Measurements from ENCODE around the gene PSEN2. TPM values are rescaled to one million over a fixed set of nuclear protein-coding genes. Genes with fewer than 3 reads are reported as not detected.
"Not testable (repeated sequence)": the region's sequence is repeated elsewhere in the genome, so short reads cannot be mapped to it uniquely, and the experiment has no call there.

Gene PSEN2
- total RNA-seq, 2 experiments from 2014 or later, result 2.5 to 6.2 TPM

DNA sequence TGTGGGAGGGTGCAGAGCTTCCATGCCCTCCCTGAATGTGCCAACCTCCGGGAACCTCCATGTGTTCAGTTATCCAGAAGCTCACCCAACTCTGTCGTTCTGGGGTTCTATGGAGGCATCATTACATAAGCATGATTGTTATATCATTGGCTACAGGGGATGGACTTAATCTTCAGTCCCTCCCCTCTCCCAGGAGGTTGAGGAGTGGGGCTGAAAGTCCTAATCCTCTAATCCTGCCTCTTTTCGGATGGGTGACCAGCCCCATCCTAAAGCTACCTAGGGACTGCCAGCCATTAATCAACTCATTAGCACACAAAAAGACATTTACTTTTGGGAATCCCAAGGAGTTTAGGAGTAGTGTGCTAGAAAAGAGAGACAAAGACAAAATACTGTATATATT lies 32.0 kb upstream of the PSEN2 start:
- POLR2A ChIA-PET, result no interaction called here
- Mint-ChIP-seq H3K9me3 (peaks cover 7% of the 10 kb centered on the region), H3K27ac (no peak overlapping the region), H3K27me3 (no peaks in the 10 kb centered on the region), H3K4me1 (ENCODE audit: low read depth) (no peaks in the 10 kb centered on the region), H3K36me3 (ENCODE audit: low read depth) (no peaks in the 10 kb centered on the region), H3K4me3 (no peak overlapping the region)
- DNase-seq (no peak), ATAC-seq (no peak)
- TF ChIP-seq, protein P1, sequence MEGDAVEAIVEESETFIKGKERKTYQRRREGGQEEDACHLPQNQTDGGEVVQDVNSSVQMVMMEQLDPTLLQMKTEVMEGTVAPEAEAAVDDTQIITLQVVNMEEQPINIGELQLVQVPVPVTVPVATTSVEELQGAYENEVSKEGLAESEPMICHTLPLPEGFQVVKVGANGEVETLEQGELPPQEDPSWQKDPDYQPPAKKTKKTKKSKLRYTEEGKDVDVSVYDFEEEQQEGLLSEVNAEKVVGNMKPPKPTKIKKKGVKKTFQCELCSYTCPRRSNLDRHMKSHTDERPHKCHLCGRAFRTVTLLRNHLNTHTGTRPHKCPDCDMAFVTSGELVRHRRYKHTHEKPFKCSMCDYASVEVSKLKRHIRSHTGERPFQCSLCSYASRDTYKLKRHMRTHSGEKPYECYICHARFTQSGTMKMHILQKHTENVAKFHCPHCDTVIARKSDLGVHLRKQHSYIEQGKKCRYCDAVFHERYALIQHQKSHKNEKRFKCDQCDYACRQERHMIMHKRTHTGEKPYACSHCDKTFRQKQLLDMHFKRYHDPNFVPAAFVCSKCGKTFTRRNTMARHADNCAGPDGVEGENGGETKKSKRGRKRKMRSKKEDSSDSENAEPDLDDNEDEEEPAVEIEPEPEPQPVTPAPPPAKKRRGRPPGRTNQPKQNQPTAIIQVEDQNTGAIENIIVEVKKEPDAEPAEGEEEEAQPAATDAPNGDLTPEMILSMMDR (IDR thresholded peaks at IDR 0.05), result no peak
- intact Hi-C loops (cut with micrococcal nuclease), result no loop called here
- CTCF ChIA-PET, result interaction anchor here (0.9 kb wide), 1 partner anchor 10 kb away, joined by 3 read pairs; no protein-coding TSS in a partner anchor

DNA sequence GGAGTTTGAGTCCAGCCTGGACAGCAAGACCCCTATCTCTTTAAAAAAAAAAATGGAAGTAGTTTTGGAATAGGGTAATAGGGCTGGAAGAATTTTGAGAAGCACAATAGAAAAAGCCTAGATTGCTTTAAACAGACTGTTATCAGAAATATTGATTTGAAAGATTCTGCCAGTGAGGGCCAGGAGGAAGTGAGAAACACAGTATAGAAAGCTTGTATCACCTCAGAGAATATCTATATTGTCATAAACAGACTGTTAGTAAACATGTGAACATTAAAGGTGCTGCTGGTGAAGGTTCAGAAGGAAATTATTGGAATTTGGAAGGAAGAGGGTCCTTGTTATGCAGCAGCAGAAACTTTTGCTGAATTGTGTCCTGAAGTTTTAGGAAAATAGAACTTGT lies 24.8 kb upstream of the PSEN2 start:
- no peaks in the 10 kb centered on the region for H3K9me3 Mint-ChIP-seq
- intact Hi-C loops (cut with micrococcal nuclease), result no loop called here
- no peaks in the 10 kb centered on the region for H3K36me3 Mint-ChIP-seq (ENCODE audit: low read depth)
- POLR2A ChIA-PET, result no interaction called here
- no peak overlapping the region for H3K4me3 Mint-ChIP-seq
- no peak overlapping the region for H3K27ac Mint-ChIP-seq
- ATAC-seq (no peak), DNase-seq (no peak)
- H3K27me3 Mint-ChIP-seq, result no peaks in the 10 kb centered on the region
- CTCF ChIA-PET, result no interaction called here
- peaks cover 4% of the 10 kb centered on the region for H3K4me1 Mint-ChIP-seq (ENCODE audit: low read depth)
- TF ChIP-seq, protein P1 (IDR thresholded peaks at IDR 0.05), result no peak

DNA sequence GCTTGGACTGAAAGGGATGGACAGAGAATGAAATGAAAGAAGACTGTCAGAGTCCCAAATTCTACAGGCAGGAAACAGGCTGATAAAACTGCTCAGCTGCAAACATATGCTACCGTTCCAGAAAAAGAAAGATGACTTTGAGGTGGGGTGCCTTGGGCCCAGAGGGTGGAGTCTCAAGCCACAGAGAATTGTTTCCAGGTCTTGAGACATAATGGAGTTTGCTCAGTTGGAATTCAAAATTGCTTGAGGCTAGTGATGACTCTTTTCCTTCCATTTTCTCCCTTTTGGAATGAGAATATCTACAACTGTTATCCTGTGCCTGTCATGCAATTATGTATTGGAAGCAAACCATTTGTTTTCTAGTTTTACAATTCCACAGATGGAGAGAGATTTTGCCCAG lies 23.6 kb upstream of the PSEN2 start:
- intact Hi-C loops (cut with micrococcal nuclease), result no loop called here
- H3K4me1 Mint-ChIP-seq (ENCODE audit: low read depth), result peaks cover 4% of the 10 kb centered on the region
- H3K4me3 Mint-ChIP-seq, result no peak overlapping the region
- CTCF ChIA-PET, result no interaction called here
- ATAC-seq (no peak), DNase-seq (no peak)
- POLR2A ChIA-PET, result interaction anchor here (1.1 kb wide), 1 partner anchor 159 kb away, joined by 3 read pairs; no protein-coding TSS in a partner anchor
- no peaks in the 10 kb centered on the region for H3K27me3 Mint-ChIP-seq
- H3K9me3 Mint-ChIP-seq, result no peaks in the 10 kb centered on the region
- TF ChIP-seq, protein P1 (IDR thresholded peaks at IDR 0.05), result no peak
- no peak overlapping the region for H3K27ac Mint-ChIP-seq
- no peaks in the 10 kb centered on the region for H3K36me3 Mint-ChIP-seq (ENCODE audit: low read depth)

DNA sequence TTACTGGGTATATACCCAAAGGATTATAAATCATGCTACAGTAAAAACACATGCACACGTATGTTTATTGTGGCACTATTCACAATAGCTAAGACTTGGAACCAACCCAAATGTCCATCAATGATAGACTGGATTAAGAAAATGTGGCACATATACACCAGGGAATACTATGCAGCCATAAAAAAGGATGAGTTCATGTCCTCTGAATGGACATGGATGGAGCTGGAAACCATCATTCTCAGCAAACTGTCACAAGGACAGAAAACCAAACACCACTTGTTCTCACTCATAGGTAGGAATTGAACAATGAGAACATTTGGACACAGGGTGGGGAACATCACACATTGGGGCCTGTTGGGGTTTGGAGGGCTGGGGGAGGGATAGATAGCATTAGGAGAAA lies 15.9 kb upstream of the PSEN2 start:
- CTCF ChIA-PET; intact Hi-C loops (cut with micrococcal nuclease); H3K36me3 Mint-ChIP-seq (ENCODE audit: low read depth); ATAC-seq; POLR2A ChIA-PET; H3K27ac Mint-ChIP-seq; H3K27me3 Mint-ChIP-seq; DNase-seq; H3K4me3 Mint-ChIP-seq; H3K4me1 Mint-ChIP-seq (ENCODE audit: low read depth); H3K9me3 Mint-ChIP-seq: not testable (repeated sequence)

DNA sequence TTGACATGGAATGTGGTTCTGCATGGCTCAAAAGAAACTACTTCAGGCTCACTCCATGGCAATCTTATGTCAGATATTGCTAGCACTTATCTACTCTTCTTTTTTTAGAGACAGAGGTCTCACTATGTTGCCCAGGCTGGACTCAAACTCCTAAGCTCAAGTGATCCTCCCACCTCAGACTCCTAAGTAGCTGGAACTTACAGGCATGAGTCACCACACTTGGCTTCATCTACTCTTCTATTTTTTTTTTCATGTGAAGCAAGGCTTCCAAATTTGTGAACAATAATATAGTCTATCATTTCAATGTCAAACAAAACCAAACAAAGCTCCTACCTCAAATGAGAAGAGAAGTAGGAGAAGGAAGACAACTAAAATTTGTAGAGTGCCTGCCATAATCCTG lies 7.5 kb upstream of the PSEN2 start:
- Mint-ChIP-seq H3K36me3 (ENCODE audit: low read depth) (no peaks in the 10 kb centered on the region), H3K27ac (no peak overlapping the region), H3K27me3 (peaks cover 7% of the 10 kb centered on the region), H3K4me3 (no peak overlapping the region), H3K4me1 (ENCODE audit: low read depth) (peaks cover 11% of the 10 kb centered on the region), H3K9me3 (no peaks in the 10 kb centered on the region)
- CTCF ChIA-PET, result no interaction called here
- intact Hi-C loops (cut with micrococcal nuclease), result no loop called here
- DNase-seq (no peak), ATAC-seq (no peak)
- POLR2A ChIA-PET, result no interaction called here
- TF ChIP-seq, protein P1 (IDR thresholded peaks at IDR 0.05), result no peak

DNA sequence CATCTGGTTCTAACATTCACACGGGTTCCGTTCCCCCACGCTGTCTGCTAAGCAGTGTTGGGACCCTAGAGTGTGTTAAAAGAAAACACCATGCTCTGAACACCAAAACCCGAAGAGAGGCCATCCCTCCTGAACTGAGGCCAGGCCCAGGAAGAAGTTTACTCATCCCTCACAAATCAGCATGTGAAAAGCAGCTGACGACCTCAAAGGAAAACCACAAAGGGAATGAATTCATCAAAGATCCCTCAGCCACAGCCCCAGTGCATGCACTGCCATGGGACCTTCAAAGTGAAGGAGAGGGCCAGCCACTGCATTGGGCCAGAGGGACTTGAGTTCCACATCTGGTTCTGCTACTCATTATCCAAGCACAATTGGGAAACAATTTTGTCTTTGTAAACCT lies 7.0 kb upstream of the PSEN2 start:
- ChIA-PET CTCF (no interaction called here), POLR2A (no interaction called here)
- intact Hi-C loops (cut with micrococcal nuclease), result no loop called here
- peak; percentile 24 for ATAC-seq
- Mint-ChIP-seq H3K27me3 (peaks cover 7% of the 10 kb centered on the region), H3K4me3 (no peak overlapping the region), H3K4me1 (ENCODE audit: low read depth) (peaks cover 11% of the 10 kb centered on the region), H3K9me3 (no peaks in the 10 kb centered on the region), H3K27ac (no peak overlapping the region), H3K36me3 (ENCODE audit: low read depth) (no peaks in the 10 kb centered on the region)
- DNase-seq, result no peak
- TF ChIP-seq, protein P1 (IDR thresholded peaks at IDR 0.05), result no peak

All from activated CD8-positive, alpha-beta T cell treated with anti-CD3 and anti-CD28 coated beads for 36 hours (primary cell).